Measurements from ENCODE around the gene CCDC82. TPM values are rescaled to one million over a fixed set of nuclear protein-coding genes. Genes with fewer than 3 reads are reported as not detected.
"Not testable (repeated sequence)": the region's sequence is repeated elsewhere in the genome, so short reads cannot be mapped to it uniquely, and the experiment has no call there.

Gene CCDC82
- total RNA-seq (10 to 100 TPM; 24.4 to 39.2 (median 33.8) TPM), polyA plus RNA-seq (10 to 100 TPM in 1 of 3 donors, 1 to 10 TPM in 2; 9.5 to 13.3 (median 9.6) TPM)

DNA sequence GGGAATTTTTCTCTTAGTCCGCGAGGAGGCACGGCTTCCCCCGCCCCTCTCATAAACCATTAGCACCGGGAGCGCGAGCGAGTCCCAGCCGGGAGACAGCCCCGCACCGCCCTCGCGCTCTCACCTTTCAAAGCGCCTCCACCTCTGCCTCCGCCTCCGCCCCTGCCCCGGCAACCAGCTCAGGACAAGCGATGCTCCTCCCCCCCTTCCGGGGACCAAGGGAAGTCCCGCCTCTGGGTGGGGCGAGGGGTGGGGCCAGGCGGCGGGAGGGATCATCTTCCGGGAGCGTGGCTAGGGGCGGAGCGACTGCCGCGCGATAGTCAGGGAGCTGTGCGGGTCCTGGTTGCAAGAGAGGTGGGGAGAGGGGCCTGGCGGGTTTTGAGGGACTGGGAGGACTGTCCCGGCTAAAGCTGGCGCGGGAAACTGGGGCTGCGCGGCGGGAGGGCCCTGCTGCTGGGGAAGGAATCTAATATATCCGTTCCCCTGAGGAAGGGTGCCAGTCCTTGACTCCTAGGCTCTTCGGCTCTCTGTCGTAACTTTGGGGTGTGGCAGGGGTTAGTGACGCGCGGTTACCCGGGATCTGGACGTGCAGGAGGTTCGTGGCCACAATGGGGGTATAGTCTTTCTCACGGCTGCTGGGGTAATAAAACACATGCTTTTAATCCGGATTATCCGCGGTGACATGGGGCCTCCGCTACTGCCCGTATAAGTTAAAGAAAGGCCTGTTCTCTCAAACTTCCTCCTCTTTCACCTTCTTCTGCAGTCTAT is at the start of gene CCDC82, which contains the start of gene JRKL:
CCDC82 (minus strand) TSS at position 193 of the 768 bp plus-strand sequence. CDS start 5,165 bp downstream, outside the sequence.
JRKL (plus strand) TSS at position 294 of the 768 bp plus-strand sequence. CDS start 637 bp downstream, outside the sequence.
- peaks cover 0 to 23% (median 18%) of the 10 kb centered on the region in 4 donors for H3K4me1 ChIP-seq
- TF ChIP-seq POLR2A (IDR thresholded peaks at IDR 0.05): peak in 1 of 2 donors; percentile 88
- TF ChIP-seq CTCF (IDR thresholded peaks at IDR 0.05): no peak
- TF ChIP-seq EP300 (IDR thresholded peaks at IDR 0.05): no peak
- peak; percentile 93 to 97 (median 94) for TF ChIP-seq POLR2AphosphoS5 (IDR thresholded peaks at IDR 0.05)

GRCh38 chr11:96432654-96433053 is 42.9 kb upstream of the CCDC82 start:
- DNase-seq; H3K9me3 ChIP-seq; H3K27me3 ChIP-seq; H3K27ac ChIP-seq; H3K4me1 ChIP-seq; H3K36me3 ChIP-seq; intact Hi-C loops (cut with DNase I); H3K4me3 ChIP-seq: not testable (repeated sequence)

More for the DNA sequence above, at the start of gene CCDC82, which contains the start of gene JRKL:
- peak within 1 kb of the TSS; percentile 87 to 91 (median 89) for H3K27ac ChIP-seq
- peak; percentile 98 for DNase-seq
- intact Hi-C loops (cut with DNase I): loop anchor here (5.0 kb wide), 1 partner anchor 598 kb away; the partner anchor contains the start of gene CEP57
- peak within 1 kb of the TSS; percentile 58 to 93 (median 76) for H3K4me3 ChIP-seq
- H3K9me3 ChIP-seq: no peaks in the 10 kb centered on the region
- 0 to 1% methylated on average over 53 of the region's 53 CpGs for WGBS, 2 donors
- no peaks in the 10 kb centered on the region for H3K27me3 ChIP-seq
- no peaks in the 10 kb centered on the region for H3K36me3 ChIP-seq

DNA sequence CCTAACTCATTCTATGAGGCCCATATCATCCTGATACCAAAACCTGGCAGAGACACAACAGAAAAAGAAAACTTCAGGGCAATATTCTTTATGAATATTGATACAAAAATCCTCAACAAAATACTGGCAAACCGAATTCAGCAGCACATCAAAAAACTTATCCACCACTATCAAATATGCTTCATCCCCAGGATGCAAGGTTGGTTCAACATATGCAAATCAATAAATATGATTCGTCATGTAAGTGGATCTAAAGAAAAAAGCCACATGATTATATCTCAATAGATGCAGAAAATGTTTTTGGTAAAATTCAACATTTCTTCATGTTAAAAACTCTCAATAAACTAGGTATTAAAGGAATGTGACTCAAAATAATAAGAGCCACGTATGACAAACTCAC is 41.0 kb upstream of the CCDC82 start:
- 73 to 89% methylated on average over 3 of the region's 3 CpGs for WGBS, 2 donors
- Histone ChIP-seq H3K4me3 (no peak overlapping the region), H3K4me1 (no peaks in the 10 kb centered on the region), H3K27me3 (no peaks in the 10 kb centered on the region), H3K36me3 (no peaks in the 10 kb centered on the region), H3K27ac (no peak overlapping the region), H3K9me3 (no peaks in the 10 kb centered on the region)
- no peak for DNase-seq
- TF ChIP-seq POLR2AphosphoS5 (IDR thresholded peaks at IDR 0.05) (no peak), EP300 (IDR thresholded peaks at IDR 0.05) (no peak), CTCF (IDR thresholded peaks at IDR 0.05) (no peak), POLR2A (IDR thresholded peaks at IDR 0.05) (no peak)
- intact Hi-C loops (cut with DNase I): no loop called here

DNA sequence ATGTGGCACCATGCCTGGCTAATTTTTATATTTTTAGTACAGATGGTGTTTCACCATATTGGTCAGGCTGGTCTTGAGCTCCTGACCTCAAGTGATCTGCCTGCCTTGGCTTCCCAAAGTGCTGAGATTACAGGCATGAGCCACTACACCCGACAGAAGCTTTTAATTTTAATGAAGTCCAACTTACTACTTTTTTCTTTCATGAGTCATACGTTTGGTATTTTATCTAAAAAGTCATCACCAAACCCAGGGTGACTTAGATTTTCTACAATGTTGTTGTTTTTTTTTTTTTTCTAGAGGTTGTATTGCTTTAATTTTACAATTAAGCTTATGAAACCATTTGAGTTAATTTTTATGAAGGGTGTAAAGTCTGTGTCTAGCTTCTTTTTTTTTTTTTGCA is 35.0 kb upstream of the CCDC82 start:
- no peaks in the 10 kb centered on the region for H3K27me3 ChIP-seq
- intact Hi-C loops (cut with DNase I): no loop called here

DNA sequence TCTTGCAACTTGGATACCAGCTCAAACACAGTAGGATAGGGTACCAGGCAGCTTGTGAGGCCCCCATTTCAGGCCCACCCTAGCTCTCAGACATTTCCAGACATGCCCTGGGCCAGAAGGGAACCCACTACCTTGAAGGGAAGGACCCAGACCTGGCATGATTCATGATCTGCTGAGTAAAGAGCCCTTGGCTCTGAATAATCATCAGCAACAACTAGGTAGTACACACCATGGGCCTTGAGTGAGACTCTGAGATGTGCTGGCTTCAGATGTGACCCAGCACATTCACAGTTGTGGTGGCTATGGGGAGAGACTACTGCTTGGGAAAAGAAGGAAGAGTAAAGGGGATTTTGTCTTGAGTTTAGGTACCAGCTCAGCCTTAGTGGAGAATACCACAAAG is 23.7 kb upstream of the CCDC82 start:
- H3K27ac ChIP-seq: no peak overlapping the region
- intact Hi-C loops (cut with DNase I): no loop called here
- no peak overlapping the region for H3K4me3 ChIP-seq
- H3K4me1 ChIP-seq: no peaks in the 10 kb centered on the region
- no peaks in the 10 kb centered on the region for H3K9me3 ChIP-seq
- no peaks in the 10 kb centered on the region for H3K27me3 ChIP-seq
- H3K36me3 ChIP-seq: no peaks in the 10 kb centered on the region
- TF ChIP-seq POLR2A (IDR thresholded peaks at IDR 0.05): no peak
- no peak for TF ChIP-seq POLR2AphosphoS5 (IDR thresholded peaks at IDR 0.05)
- no peak for TF ChIP-seq EP300 (IDR thresholded peaks at IDR 0.05)
- TF ChIP-seq CTCF (IDR thresholded peaks at IDR 0.05): no peak
- DNase-seq: no peak

More for the DNA sequence above, 35.0 kb upstream of the CCDC82 start:
- Histone ChIP-seq H3K4me1 (no peaks in the 10 kb centered on the region), H3K4me3 (no peak overlapping the region), H3K27ac (no peak overlapping the region), H3K9me3 (no peaks in the 10 kb centered on the region), H3K36me3 (no peaks in the 10 kb centered on the region)
- no peak for DNase-seq
- TF ChIP-seq POLR2AphosphoS5 (IDR thresholded peaks at IDR 0.05) (no peak), POLR2A (IDR thresholded peaks at IDR 0.05) (no peak)
- 19 to 53% methylated on average over 2 of the region's 2 CpGs for WGBS, 2 donors
